B cell (primary cell): ENCODE measurements around the gene NNT. TPM values are rescaled to one million over a fixed set of nuclear protein-coding genes. Genes with fewer than 3 reads are reported as not detected.

ENCODE experiments used
- ATAC-seq: fragments of 200-7000 bp; cut with Tn5 transposase; one replicate; pipeline ENCODE4 v1.10.0; 2021; ENCODE audit warnings: low read depth, mild to moderate bottlenecking, moderate number of reproducible peaks, moderate library complexity
- CTCF ChIA-PET: fragments of 350-600 bp; sonication (Branson Sonifier 250); formaldehyde crosslinking; loops from one replicate; lab custom pipeline; 2021; ENCODE audit warnings: antibody characterized with exemption, inconsistent platforms; lab: Charles Lee
- POLR2A ChIA-PET: fragments of 350-600 bp; sonication (Branson Sonifier 250); formaldehyde crosslinking; loops from one replicate; lab custom pipeline; 2021; ENCODE audit warnings: antibody characterized with exemption; lab: Charles Lee
- DNase-seq: peaks from one replicate; pipeline ENCODE4 v3.0.0; 2013
- H2AFZ ChIP-seq: 2 replicates; pipeline ENCODE4 v1.6.1; 2012; ENCODE audit warnings: mild to moderate bottlenecking, low read depth, low read length; ENCODE audit not compliant: insufficient read depth, poor library complexity, severe bottlenecking
- H3K27ac ChIP-seq, 2 donors: 1 replicate in 1 of 2; 2 replicates in 1 of 2; pipeline ENCODE4 v1.5.1; 2012 to 2013; ENCODE audit warnings: low read length in 2 of 2, mild to moderate bottlenecking in 2 of 2, moderate library complexity in 1 of 2
- H3K27me3 ChIP-seq, 4 experiments: fragments of 200-600 bp in 1 of 4; sonication (generic) in 1 of 4; replicated peaks in 1 of 4; 1 replicate in 2 of 4; 2 replicates in 2 of 4; pipeline versions ENCODE4 v1.6.1 to v1.7.0; 2013 to 2016; ENCODE audit warnings: low read length in 3 of 4, mild to moderate bottlenecking in 2 of 4, mixed read lengths in 1 of 4, moderate library complexity in 1 of 4; ENCODE audit not compliant: insufficient read depth in 4 of 4, control insufficient read depth in 3 of 4; ENCODE audit errors: control extremely low read depth in 1 of 4
- H3K36me3 ChIP-seq, 2 experiments: replicated peaks in 1 of 2; 1 replicate in 1 of 2; 2 replicates in 1 of 2; pipeline versions ENCODE4 v1.6.1 to v1.7.1; 2013; ENCODE audit warnings: low read length in 1 of 2; ENCODE audit not compliant: insufficient read depth in 2 of 2, control insufficient read depth in 1 of 2; ENCODE audit errors: control extremely low read depth in 1 of 2, extremely low read depth in 1 of 2
- H3K4me1 ChIP-seq, 2 donors: fragments of 200-600 bp in 1 of 2; sonication (generic) in 1 of 2; 1 replicate in 1 of 2; 2 replicates in 1 of 2; pipeline versions ENCODE4 v1.5.1 to v1.6.1; 2013 to 2017; ENCODE audit warnings: low read length in 2 of 2; ENCODE audit not compliant: control insufficient read depth in 2 of 2, insufficient read depth in 2 of 2
- H3K4me2 ChIP-seq: replicated peaks from 2 replicates; pipeline ENCODE3; 2012; ENCODE audit warnings: mild to moderate bottlenecking, low read depth, low read length; ENCODE audit not compliant: poor library complexity, severe bottlenecking
- H3K4me3 ChIP-seq, 5 experiments: fragments of 200-600 bp in 1 of 5; sonication (generic) in 1 of 5; 1 replicate in 3 of 5; 2 replicates in 2 of 5; pipeline versions ENCODE4 v1.5.1 to v1.7.0; 2011 to 2016; ENCODE audit warnings: low read length in 4 of 5, mild to moderate bottlenecking in 4 of 5, low read depth in 2 of 5, control low read depth in 1 of 5, moderate library complexity in 1 of 5; ENCODE audit not compliant: insufficient read depth in 1 of 5; ENCODE audit errors: control extremely low read depth in 1 of 5, extremely low read depth in 1 of 5
- H3K79me2 ChIP-seq: fragments of 200-600 bp; sonication (generic); one replicate; pipeline ENCODE4 v1.6.0; 2016; ENCODE audit warnings: low read length; ENCODE audit not compliant: control insufficient read depth, insufficient read depth
- H3K9ac ChIP-seq: fragments of 200-600 bp; sonication (generic); 2 replicates; pipeline ENCODE4 v1.6.1; 2017; ENCODE audit warnings: mild to moderate bottlenecking, low read length, moderate library complexity
- H3K9me3 ChIP-seq, 3 donors: one replicate each; pipeline versions ENCODE4 v1.6.1 to v1.7.1; 2013; ENCODE audit warnings: low read length in 2 of 3; ENCODE audit not compliant: control insufficient read depth in 2 of 3, insufficient read depth in 1 of 3; ENCODE audit errors: control extremely low read depth in 1 of 3
- H4K20me1 ChIP-seq: 2 replicates; pipeline ENCODE4 v1.6.0; 2012; ENCODE audit warnings: mild to moderate bottlenecking, low read length; ENCODE audit not compliant: insufficient read depth, control insufficient read depth, poor library complexity, severe bottlenecking
- H3K27ac Mint-ChIP-seq: one replicate; pipeline ENCODE4 v1.8.0; 2021; ENCODE audit warnings: mixed read lengths
- H3K27me3 Mint-ChIP-seq: one replicate; pipeline ENCODE4 v1.8.0; 2021; ENCODE audit warnings: mixed read lengths
- H3K4me1 Mint-ChIP-seq: one replicate; pipeline ENCODE4 v1.8.0; 2021; ENCODE audit warnings: mixed read lengths
- H3K4me3 Mint-ChIP-seq: one replicate; pipeline ENCODE4 v1.8.0; 2021; ENCODE audit warnings: mixed read lengths
- H3K9me3 Mint-ChIP-seq: one replicate; pipeline ENCODE4 v1.8.0; 2022; ENCODE audit warnings: mixed read lengths; ENCODE audit not compliant: insufficient read depth
- CTCF ChIP-seq: fragments of 200-600 bp; IDR thresholded peaks from one replicate; pipeline ENCODE4 v1.8.0; 2022; ENCODE audit warnings: antibody characterized with exemption, mild to moderate bottlenecking
- EZH2 ChIP-seq: IDR thresholded peaks from 2 replicates; pipeline ENCODE4 v1.6.1; 2012; ENCODE audit warnings: borderline replicate concordance, low read depth, mild to moderate bottlenecking, moderate library complexity, low read length; ENCODE audit not compliant: insufficient read depth, poor library complexity, severe bottlenecking
- WGBS: methylation state at CpG from one replicate; pipeline ENCODE4 v1.1.5; 2013; ENCODE audit warnings: missing lambda C conversion rate; ENCODE audit not compliant: insufficient coverage; 5-methylcytosine and 5-hydroxymethylcytosine counted together
- intact Hi-C: fragments of 100-400 bp; cut with micrococcal nuclease; formaldehyde crosslinking; loops from one replicate; pipeline ENCODE4 v1.10.0; 2022
- polyA plus RNA-seq: library from polyadenylated mRNA; depleted of rRNA; stranded (reverse); fragments of >200 nt; gene quantifications from 2 replicates; pipeline ENCODE4 v1.2.3, GENCODE V29; 2012
- total RNA-seq, 2 donors: library from RNA; stranded (reverse); fragments of 120-200 nt in 1 of 2; gene quantifications; 1 replicate in 1 of 2; 2 replicates in 1 of 2; pipeline versions ENCODE4 v1.2.3 to v1.2.4, GENCODE V29; 2013 to 2022

NNT gene
- total and polyA plus RNA-seq, 2 donors (not counting 1 experiment from before 2014, with no cell fraction given) = 17.8 to 61.1 TPM

GRCh38 chr5:43627028-43627427 is 24.0 kb downstream of the NNT start:
- H3K9me3 ChIP-seq = no peaks in the 10 kb centered on the region
- no peaks in the 10 kb centered on the region for H3K27me3 ChIP-seq
- no peak for ATAC-seq
- H3K4me2 ChIP-seq = no peak overlapping the region
- Mint-ChIP-seq H3K9me3 (no peaks in the 10 kb centered on the region), H3K4me3 (no peak overlapping the region), H3K4me1 (peaks cover 6% of the 10 kb centered on the region), H3K27ac (no peak overlapping the region), H3K27me3 (no peaks in the 10 kb centered on the region)
- H3K36me3 ChIP-seq = peaks cover 2 to 12% of the 10 kb centered on the region in 2 experiments
- no peak overlapping the region for H2AFZ ChIP-seq
- TF ChIP-seq EZH2 (no peak), CTCF (peak; percentile 21)
- no peaks in the 10 kb centered on the region for H3K4me1 ChIP-seq
- intact Hi-C loops = no loop called here
- no peak overlapping the region for H3K9ac ChIP-seq
- no peak overlapping the region for H3K27ac ChIP-seq
- no peaks in the 10 kb centered on the region for H4K20me1 ChIP-seq
- POLR2A ChIA-PET = no interaction called here
- peak; percentile 16 for DNase-seq
- 100% methylated on average over 2 of the region's 2 CpGs for WGBS
- CTCF ChIA-PET = no interaction called here
- no peak overlapping the region for H3K4me3 ChIP-seq
- H3K79me2 ChIP-seq = peaks cover 7% of the 10 kb centered on the region

GRCh38 chr5:43631182-43631910 is 28.4 kb downstream of the NNT start:
- peaks cover 16% of the 10 kb centered on the region for H4K20me1 ChIP-seq
- POLR2A ChIA-PET = no interaction called here
- no peaks in the 10 kb centered on the region for H3K27me3 Mint-ChIP-seq
- ATAC-seq = peak; percentile 67
- no peak overlapping the region for H3K27ac ChIP-seq
- H3K27me3 ChIP-seq = no peaks in the 10 kb centered on the region
- DNase-seq = peak; percentile 63
- intact Hi-C loops = loop anchor here (2.0 to 10.0 kb wide), 2 partner anchors 75 to 1143 kb away; partner anchors contain the start of gene PAIP1
- TF ChIP-seq EZH2 = no peak
- TF ChIP-seq CTCF = peak; percentile 71
- H3K27ac Mint-ChIP-seq = no peak overlapping the region
- H3K9ac ChIP-seq = no peak overlapping the region
- no peak overlapping the region for H3K4me2 ChIP-seq
- no peak overlapping the region for H2AFZ ChIP-seq
- peaks cover 2% of the 10 kb centered on the region for H3K4me1 Mint-ChIP-seq
- no peak overlapping the region for H3K4me3 ChIP-seq
- H3K9me3 ChIP-seq = no peaks in the 10 kb centered on the region
- CTCF ChIA-PET = interaction anchor here (0.8 to 3.2 kb wide), 10 partner anchors 10 to 1143 kb away, joined by 3 to 27 read pairs (median 5); partner anchors contain the start of gene NNT
- no peak overlapping the region for H3K4me3 Mint-ChIP-seq
- H3K79me2 ChIP-seq = peaks cover 16% of the 10 kb centered on the region
- peaks cover 4 to 17% of the 10 kb centered on the region in 2 experiments for H3K36me3 ChIP-seq
- no peaks in the 10 kb centered on the region for H3K9me3 Mint-ChIP-seq
- 54% methylated on average over 4 of the region's 5 CpGs for WGBS
- H3K4me1 ChIP-seq = no peaks in the 10 kb centered on the region
